HG02973 (cell line): Measurements from ENCODE around the gene ZBTB21.
"Not testable (repeated sequence)": the region's sequence is repeated elsewhere in the genome, so short reads cannot be mapped to it uniquely, and the experiment has no call there.

Source experiments
- ATAC-seq: cut with Tn5 transposase; IDR thresholded peaks from one replicate; pipeline ENCODE4 v1.9.1; 2021; ENCODE audit warnings: moderate library complexity; ENCODE audit not compliant: unreplicated experiment

Gene ZBTB21

GRCh38 chr21:41971891-41972290 is 38.3 kb downstream of the ZBTB21 start:
- no peak for ATAC-seq

GRCh38 chr21:41970751-41971653 is 39.2 kb downstream of the ZBTB21 start:
- ATAC-seq, result no peak

DNA sequence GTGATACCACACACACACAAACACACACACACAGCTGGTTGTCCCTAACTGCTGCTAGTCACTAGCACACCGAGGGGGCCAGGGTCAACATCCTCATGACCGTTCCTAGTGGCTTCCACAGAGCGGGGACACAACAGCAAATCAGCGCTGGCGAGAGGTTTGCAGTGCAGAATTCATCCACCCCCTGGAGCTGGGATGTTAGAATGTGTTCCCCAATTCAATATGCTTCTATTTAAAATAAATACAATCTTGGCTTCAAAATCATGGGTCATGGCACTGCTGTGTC is 40.1 kb downstream of the ZBTB21 start:
- no peak for ATAC-seq

DNA sequence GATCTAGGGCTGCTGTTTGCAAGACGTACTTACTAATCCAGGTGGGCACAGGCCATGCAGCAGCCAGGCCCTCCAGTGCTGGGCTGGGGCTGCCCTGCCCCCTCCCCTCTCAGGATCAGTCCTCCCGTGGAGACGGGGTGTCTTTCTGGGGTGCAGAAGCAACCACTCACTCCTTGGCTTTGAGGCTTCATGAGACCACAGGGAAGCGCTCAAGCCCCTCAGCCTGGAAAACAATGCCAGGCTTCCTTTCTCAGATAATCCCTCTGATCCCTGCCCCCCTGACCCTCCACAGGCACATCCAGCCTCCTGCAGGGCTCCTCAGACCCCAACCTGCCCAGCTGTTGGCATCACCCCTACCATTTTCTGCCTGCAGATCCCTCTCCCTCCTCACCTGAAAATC is 42.5 kb downstream of the ZBTB21 start:
- no peak for ATAC-seq

DNA sequence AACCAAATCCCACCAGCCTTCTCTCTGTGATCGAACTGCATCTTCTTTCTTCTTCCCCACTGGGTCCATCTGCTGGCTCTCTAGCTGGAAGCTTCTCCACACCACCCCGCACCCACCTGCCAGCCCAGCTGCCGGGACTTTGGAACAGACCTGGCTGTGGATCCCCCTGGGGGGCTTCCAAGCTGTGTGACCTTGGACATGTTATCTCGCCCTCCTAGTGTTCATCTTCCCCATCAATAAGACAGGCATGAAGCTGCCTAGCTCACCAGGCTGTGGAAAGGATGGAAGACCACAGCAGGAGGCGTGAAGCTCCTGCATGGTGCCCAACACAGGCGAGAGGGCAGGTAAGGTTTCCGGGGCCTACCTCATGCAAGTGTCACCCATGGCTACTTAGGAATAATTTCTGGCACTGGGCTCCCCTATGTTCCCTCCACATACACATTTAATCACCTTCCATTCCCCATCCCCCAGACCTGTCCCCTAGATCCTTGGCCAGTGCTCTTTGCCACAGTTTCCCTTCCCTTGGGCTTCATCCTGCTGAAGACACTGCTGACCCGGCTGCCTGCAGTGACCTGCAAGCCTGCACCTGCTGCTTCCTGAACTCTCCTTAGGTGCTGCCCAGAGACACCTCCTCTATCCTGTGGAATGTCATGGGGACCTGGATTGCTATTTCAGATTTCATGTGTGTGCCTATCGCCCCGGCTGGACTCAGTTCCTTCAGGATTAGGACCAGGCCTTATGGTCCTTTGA is 43.1 kb downstream of the ZBTB21 start:
- ATAC-seq, result no peak

- ATAC-seq, result no peak
Measured at GRCh38 chr21:41966041-41966833, 43.9 kb downstream of the ZBTB21 start.

GRCh38 chr21:41965461-41966013 is 44.6 kb downstream of the ZBTB21 start:
- no peak for ATAC-seq

GRCh38 chr21:41965045-41965444 is 45.1 kb downstream of the ZBTB21 start:
- no peak for ATAC-seq

DNA sequence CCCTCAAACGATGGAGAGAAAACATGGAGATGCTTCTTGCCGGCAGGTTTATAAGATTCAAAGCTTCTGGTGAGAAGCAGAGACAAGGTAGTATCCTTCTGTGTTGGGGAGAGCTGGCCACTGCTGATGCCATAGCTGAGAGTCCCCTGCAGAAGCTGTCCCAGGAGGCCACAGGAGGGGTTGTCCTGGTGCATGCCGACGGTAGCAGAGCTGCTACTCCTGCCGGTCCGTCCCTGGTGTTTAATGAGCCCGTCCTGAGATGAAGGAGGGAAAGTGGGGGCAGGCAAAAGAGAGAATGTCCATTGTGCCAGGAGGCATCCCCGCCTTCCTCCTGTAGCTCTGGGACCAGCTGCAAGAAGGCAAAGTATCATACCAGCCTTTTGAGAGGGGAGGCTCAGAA is 46.0 kb downstream of the ZBTB21 start:
- ATAC-seq, result no peak

GRCh38 chr21:41962425-41962966 is 47.7 kb downstream of the ZBTB21 start:
- ATAC-seq, result no peak

DNA sequence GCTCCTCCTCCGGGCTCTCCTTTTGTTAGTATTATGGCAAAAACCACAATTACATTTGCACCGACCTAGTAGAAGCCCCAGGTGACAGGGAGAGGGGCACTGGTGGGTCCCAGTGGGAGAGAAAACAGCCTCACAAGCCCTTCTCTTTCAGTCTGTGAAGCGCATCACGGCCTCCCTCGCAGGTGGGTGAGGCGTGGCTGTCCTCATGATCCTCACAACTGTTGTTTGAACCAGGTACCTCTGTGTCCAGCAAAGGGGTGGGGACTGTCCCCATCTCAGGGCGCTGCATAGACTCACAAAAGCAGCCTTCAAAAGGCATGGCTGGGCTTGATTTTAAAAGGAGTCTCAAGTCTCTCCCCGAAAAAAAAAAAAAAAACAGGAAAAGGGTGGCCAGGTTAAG is 48.4 kb downstream of the ZBTB21 start:
- ATAC-seq, result no peak

- no peak for ATAC-seq
Measured at GRCh38 chr21:41961282-41961701, 48.9 kb downstream of the ZBTB21 start.

DNA sequence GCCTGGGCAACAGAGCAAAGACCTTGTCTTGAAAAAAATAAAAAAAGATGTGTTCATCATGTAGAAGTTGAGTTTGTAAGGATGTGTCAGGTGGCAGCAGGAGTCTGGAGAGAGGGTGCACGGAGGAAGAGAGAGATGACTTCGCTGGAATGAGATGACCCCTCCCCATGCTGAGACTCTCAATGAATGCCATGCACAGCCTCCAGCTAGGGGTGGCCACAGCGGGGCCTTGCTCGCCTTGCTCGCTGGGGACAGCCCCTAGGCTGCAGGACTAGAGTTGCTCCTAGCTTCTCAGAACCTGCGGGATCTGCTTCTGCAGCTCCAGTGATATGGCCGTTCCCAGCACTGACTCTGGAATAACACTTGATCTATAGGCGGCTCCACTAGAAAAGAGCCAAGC is 49.8 kb downstream of the ZBTB21 start:
- no peak for ATAC-seq

DNA sequence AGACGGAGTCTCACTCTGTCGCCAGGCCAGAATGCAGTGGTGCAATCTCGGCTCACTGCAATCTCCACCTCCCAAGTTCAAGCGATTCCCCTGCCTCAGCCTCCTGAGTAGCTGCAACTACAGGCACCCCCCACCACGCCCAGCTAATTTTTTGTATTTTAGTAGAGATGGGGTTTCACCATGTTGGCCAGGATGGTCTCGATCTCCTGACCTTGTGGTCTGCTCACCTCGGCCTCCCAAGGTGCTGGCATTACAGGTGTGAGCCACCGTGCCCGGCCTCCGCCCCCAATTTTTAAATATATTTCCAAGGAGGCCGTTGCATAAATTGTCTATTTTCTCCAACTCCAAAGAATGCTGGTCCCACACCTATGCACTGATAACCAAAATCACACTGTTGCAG is 50.5 kb downstream of the ZBTB21 start:
- not testable (repeated sequence) for ATAC-seq

GRCh38 chr21:41958886-41959563 is 51.1 kb downstream of the ZBTB21 start:
- ATAC-seq, result no peak

DNA sequence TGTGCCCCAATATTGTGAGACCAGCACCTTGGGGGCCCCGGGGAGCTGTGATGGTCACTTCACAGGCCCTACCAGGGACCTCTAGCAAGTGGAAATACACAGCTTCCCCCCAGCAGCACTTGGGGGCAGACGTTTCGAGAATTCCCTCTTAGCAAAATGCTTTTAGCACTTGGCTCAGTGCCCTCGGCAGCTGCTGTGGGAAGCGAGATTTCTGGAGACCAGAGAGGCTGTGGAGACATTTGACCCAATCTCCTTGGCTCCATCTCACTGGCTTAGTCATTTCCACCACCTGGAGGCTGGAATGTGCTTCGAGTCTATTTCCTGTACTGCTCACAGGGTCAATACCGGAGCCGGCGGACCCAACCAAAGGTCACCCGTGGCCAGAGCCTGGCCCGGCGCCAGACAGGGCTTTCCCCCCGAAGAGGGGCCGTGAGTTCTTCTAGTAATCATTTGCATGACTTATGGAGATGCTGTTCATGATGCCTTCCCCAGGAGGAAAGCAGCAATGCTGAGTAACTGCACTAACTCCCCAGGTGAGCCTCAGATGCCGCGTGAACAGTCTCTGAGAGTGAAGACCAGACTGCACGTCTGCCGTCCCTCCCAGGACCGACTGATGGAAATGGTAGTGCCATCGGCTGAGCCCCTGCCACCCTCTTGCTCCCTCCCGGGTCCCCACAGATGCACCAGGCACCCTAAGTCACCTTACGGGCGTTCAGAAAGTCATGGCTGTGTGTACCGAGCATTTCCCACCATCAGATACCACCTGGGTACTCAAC is 52.0 kb downstream of the ZBTB21 start:
- no peak for ATAC-seq

DNA sequence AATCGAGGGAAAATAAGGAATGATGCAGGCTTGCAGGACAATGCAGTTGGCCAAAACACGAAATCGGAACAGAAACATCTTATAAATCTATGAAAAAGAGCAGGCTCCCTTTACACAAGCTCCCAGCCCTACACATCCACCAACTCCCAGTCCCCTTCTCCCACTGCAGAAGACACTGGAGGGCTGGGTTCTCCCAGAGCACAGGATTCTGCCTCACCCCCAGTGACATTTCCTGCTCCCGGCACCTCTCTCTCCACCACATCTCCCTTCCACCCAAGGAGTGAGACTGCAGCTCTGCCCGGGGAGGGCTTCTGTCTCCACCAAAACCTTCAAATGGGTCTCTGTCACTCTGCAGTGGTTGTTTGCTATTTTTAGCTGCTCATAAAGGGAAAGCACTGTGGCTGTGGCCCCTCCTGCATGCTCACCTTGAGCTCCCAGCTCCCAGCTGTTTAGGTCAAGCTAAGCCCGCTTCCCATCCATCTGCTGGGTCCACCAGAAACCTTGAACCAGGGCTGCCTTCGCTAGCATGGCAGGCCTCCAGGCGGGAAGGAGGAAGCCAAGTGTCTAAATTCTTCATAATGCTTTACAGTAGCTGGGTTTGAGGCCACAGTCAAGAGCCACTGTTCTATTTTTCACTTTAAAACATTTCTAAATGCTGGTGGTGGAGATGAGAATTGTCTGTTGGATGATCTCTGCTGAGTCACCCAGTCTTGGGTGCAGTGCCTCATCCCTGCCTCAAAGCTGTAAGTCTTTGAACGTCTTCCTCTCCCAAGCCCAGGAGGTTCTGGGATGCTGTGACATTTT is 53.0 kb downstream of the ZBTB21 start:
- ATAC-seq, result no peak

DNA sequence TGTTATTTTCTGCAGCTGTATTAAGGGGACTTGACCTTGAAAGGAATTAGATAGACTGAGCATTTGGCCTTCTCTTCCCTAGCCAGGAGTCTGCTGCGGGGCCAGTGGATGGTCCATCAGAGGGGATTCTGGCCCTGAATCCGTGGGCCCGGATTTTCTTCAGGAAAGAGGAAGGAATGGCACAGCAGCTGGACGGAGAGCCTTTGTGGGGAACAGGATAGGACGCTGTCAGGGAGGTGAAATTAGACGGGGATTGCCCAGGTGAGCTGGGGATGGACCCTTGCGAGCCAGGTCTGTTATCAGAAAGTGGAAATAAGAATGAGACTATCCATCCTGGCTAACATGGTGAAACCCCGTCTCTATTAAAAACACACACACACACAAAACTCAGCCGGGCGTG is 54.6 kb downstream of the ZBTB21 start:
- ATAC-seq, result no peak
